H1 (cell line): ENCODE data around the gene FMNL2. TPM values are rescaled to one million over a fixed set of nuclear protein-coding genes. Genes with fewer than 3 reads are reported as not detected.

Experiments used
- CTCF ChIA-PET: fragments of 300-600 bp; sonication (Branson Sonifier 250); formaldehyde crosslinking; loops from one replicate; lab custom pipeline; 2021; ENCODE audit not compliant: partially characterized antibody; lab: Charles Lee
- POLR2A ChIA-PET: fragments of 300-600 bp; sonication (Branson Sonifier 250); formaldehyde crosslinking; loops from one replicate; lab custom pipeline; 2021; ENCODE audit warnings: inconsistent platforms; ENCODE audit not compliant: partially characterized antibody; lab: Charles Lee
- DNase-seq, 2 experiments: peaks; one replicate each; pipeline versions ENCODE4 v3.0.0 to v3.0.0-alpha.2; 2010 to 2022; ENCODE audit warnings: low spot score in 2 of 2, low read depth in 1 of 2, mixed read lengths in 1 of 2
- FAIRE-seq: peaks from 2 replicates; lab custom pipeline; 2011; peaks lifted over from hg19 to GRCh38; lab: Jason Lieb, UNC
- H2AFZ ChIP-seq: 2 replicates; pipeline ENCODE4 v1.8.1; 2012; ENCODE audit warnings: low read length, inconsistent platforms
- H2AK5ac ChIP-seq: 2 replicates; pipeline ENCODE4 v1.6.1; 2013; ENCODE audit warnings: low read depth, low read length
- H2BK120ac ChIP-seq: replicated peaks from 2 replicates; pipeline ENCODE3; 2013; ENCODE audit warnings: low read depth, low read length, inconsistent platforms
- H2BK12ac ChIP-seq: 2 replicates; pipeline ENCODE4 v1.6.1; 2013; ENCODE audit warnings: low read depth, low read length
- H2BK15ac ChIP-seq: 2 replicates; pipeline ENCODE4 v1.6.1; 2013; ENCODE audit warnings: low read length
- H2BK20ac ChIP-seq: 2 replicates; pipeline ENCODE4 v1.6.1; 2013; ENCODE audit warnings: low read length
- H2BK5ac ChIP-seq: 2 replicates; pipeline ENCODE4 v1.6.1; 2013; ENCODE audit warnings: low read depth, low read length
- H3K14ac ChIP-seq: 2 replicates; pipeline ENCODE4 v1.6.1; 2013; ENCODE audit warnings: inconsistent platforms; ENCODE audit not compliant: insufficient read length
- H3K18ac ChIP-seq: 2 replicates; pipeline ENCODE4 v1.6.1; 2013; ENCODE audit warnings: low read length; ENCODE audit errors: extremely low read depth
- H3K23ac ChIP-seq: 2 replicates; pipeline ENCODE4 v1.6.1; 2013; ENCODE audit warnings: inconsistent platforms; ENCODE audit not compliant: insufficient read length
- H3K23me2 ChIP-seq: 2 replicates; pipeline ENCODE4 v1.6.1; 2013; ENCODE audit warnings: low read depth, low read length
- H3K27ac ChIP-seq: 2 replicates; pipeline ENCODE4 v1.6.1; 2011; ENCODE audit warnings: low read depth, low read length, inconsistent platforms
- H3K27me3 ChIP-seq, 4 experiments: replicated peaks in 1 of 4; 1 replicate in 1 of 4; 2 replicates in 3 of 4; pipeline versions ENCODE4 v1.6.1 to v1.8.1; 2011 to 2013; ENCODE audit warnings: low read length in 3 of 4, mild to moderate bottlenecking in 3 of 4, inconsistent platforms in 2 of 4, mixed read lengths in 2 of 4, moderate library complexity in 1 of 4; ENCODE audit not compliant: control insufficient read depth in 3 of 4, insufficient read depth in 3 of 4; ENCODE audit errors: extremely low read depth in 1 of 4
- H3K36me3 ChIP-seq, 4 experiments: 2 replicates each; pipeline versions ENCODE4 v1.6.1 to v1.8.1; 2011 to 2013; ENCODE audit warnings: mild to moderate bottlenecking in 4 of 4, low read length in 3 of 4, moderate library complexity in 2 of 4, control low read depth in 1 of 4, inconsistent platforms in 1 of 4; ENCODE audit not compliant: insufficient read depth in 4 of 4, control insufficient read depth in 2 of 4
- H3K4ac ChIP-seq: replicated peaks from 2 replicates; pipeline ENCODE3; 2013; ENCODE audit warnings: low read length, low read depth, mixed read lengths, inconsistent platforms; ENCODE audit not compliant: insufficient read length
- H3K4me1 ChIP-seq, 4 experiments: replicated peaks in 1 of 4; 1 replicate in 1 of 4; 2 replicates in 3 of 4; pipeline versions ENCODE4 v1.6.1 to v1.8.1; 2011 to 2013; ENCODE audit warnings: low read length in 3 of 4, inconsistent platforms in 2 of 4, mixed read lengths in 1 of 4; ENCODE audit not compliant: insufficient read depth in 4 of 4, control insufficient read depth in 3 of 4
- H3K4me2 ChIP-seq, 2 experiments: 2 replicates each; pipeline versions ENCODE4 v1.6.1 to v1.8.1; 2011 to 2013; ENCODE audit warnings: low read depth in 2 of 2, low read length in 2 of 2, control low read depth in 1 of 2, inconsistent platforms in 1 of 2, mild to moderate bottlenecking in 1 of 2; ENCODE audit not compliant: insufficient read depth in 1 of 2
- H3K4me3 ChIP-seq, 4 experiments: fragments of 200-600, 300-600 bp in 1 of 4; sonication (generic), shearing (Covaris generic), sonication (Bioruptor Twin) in 1 of 4; 2 replicates each; pipeline versions ENCODE4 v1.5.1 to v1.8.1; 2011 to 2016; ENCODE audit warnings: low read length in 4 of 4, low read depth in 3 of 4, control low read depth in 2 of 4, inconsistent platforms in 2 of 4, mild to moderate bottlenecking in 2 of 4, mixed read lengths in 1 of 4, moderate library complexity in 1 of 4; ENCODE audit not compliant: insufficient read depth in 2 of 4; ENCODE audit errors: extremely low read depth in 1 of 4
- H3K56ac ChIP-seq: replicated peaks from 2 replicates; pipeline ENCODE3; 2013; ENCODE audit warnings: low read depth, mild to moderate bottlenecking, mixed read lengths, low read length, inconsistent platforms; ENCODE audit not compliant: insufficient read length
- H3K79me1 ChIP-seq: 2 replicates; pipeline ENCODE4 v1.6.1; 2013; ENCODE audit warnings: low read depth, low read length, control low read depth
- H3K79me2 ChIP-seq, 2 experiments: 2 replicates each; pipeline versions ENCODE4 v1.6.1 to v1.8.1; 2012 to 2013; ENCODE audit warnings: low read length in 2 of 2, mild to moderate bottlenecking in 2 of 2, inconsistent platforms in 1 of 2; ENCODE audit not compliant: insufficient read depth in 2 of 2, control insufficient read depth in 1 of 2
- H3K9ac ChIP-seq, 4 experiments: replicated peaks in 1 of 4; 1 replicate in 1 of 4; 2 replicates in 3 of 4; pipeline versions ENCODE4 v1.6.1 to v1.8.1; 2011 to 2013; ENCODE audit warnings: low read depth in 3 of 4, low read length in 3 of 4, control low read depth in 2 of 4, mild to moderate bottlenecking in 2 of 4, moderate library complexity in 2 of 4, inconsistent platforms in 1 of 4; ENCODE audit errors: extremely low read depth in 1 of 4
- H3K9me3 ChIP-seq, 2 experiments: 2 replicates each; pipeline versions ENCODE4 v1.6.1 to v1.8.1; 2012 to 2013; ENCODE audit warnings: mild to moderate bottlenecking in 2 of 2, moderate library complexity in 2 of 2, control low read depth in 1 of 2, inconsistent platforms in 1 of 2, low read depth in 1 of 2, low read length in 1 of 2, mixed read lengths in 1 of 2; ENCODE audit not compliant: insufficient read depth in 2 of 2
- H4K20me1 ChIP-seq, 2 experiments: replicated peaks in 1 of 2; 2 replicates each; pipeline versions ENCODE3 to v1.8.1; 2011 to 2013; ENCODE audit warnings: inconsistent platforms in 2 of 2, low read length in 2 of 2, mild to moderate bottlenecking in 1 of 2; ENCODE audit not compliant: insufficient read depth in 2 of 2, control insufficient read depth in 1 of 2
- H4K5ac ChIP-seq: 2 replicates; pipeline ENCODE4 v1.6.1; 2013; ENCODE audit warnings: low read length, low read depth, mixed read lengths, inconsistent platforms; ENCODE audit not compliant: insufficient read length
- H4K8ac ChIP-seq: 2 replicates; pipeline ENCODE4 v1.8.0; 2013; ENCODE audit warnings: mild to moderate bottlenecking, moderate library complexity, low read length, inconsistent platforms; ENCODE audit not compliant: insufficient read depth; ENCODE audit errors: extremely low read depth
- H4K91ac ChIP-seq: replicated peaks from 2 replicates; pipeline ENCODE3; 2013; ENCODE audit warnings: low read length, mixed read lengths, inconsistent platforms; ENCODE audit not compliant: insufficient read length
- EGR1 ChIP-seq: IDR thresholded peaks from 2 replicates; pipeline ENCODE4 v1.6.1; 2011; ENCODE audit warnings: low read depth, low read length, borderline replicate concordance
- WGBS, 2 experiments: shearing (Covaris generic) in 1 of 2; methylation state at CpG; one replicate each; pipeline versions ENCODE4 v1.1.6 to v1.1.7; 2013 to 2015; ENCODE audit warnings: low lambda C conversion rate in 2 of 2, mixed read lengths in 2 of 2, inconsistent platforms in 1 of 2, low coverage in 1 of 2, missing lambda C conversion rate in 1 of 2; ENCODE audit not compliant: insufficient replicate concordance in 2 of 2, insufficient coverage in 1 of 2, insufficient read length in 1 of 2; ENCODE audit errors: extremely low coverage in 1 of 2, missing lambda C conversion rate in 1 of 2; 5-methylcytosine and 5-hydroxymethylcytosine counted together
- polyA plus RNA-seq, 7 experiments: library from polyadenylated mRNA; depleted of rRNA in 3 of 7; stranded (reverse) in 5 of 7; unstranded in 2 of 7; fragments of >200 nt in 5 of 7; fragments of 200-250 nt in 2 of 7; gene quantifications; 1 replicate in 5 of 7; 2 replicates in 1 of 7; 4 replicates in 1 of 7; pipeline versions ENCODE4 v1.2.1 to v1.2.3, GENCODE V29; 2011 to 2013; ENCODE audit warnings: missing spikeins in 2 of 7, mixed read lengths in 2 of 7
- total RNA-seq: library from RNA; stranded (reverse); fragmentation: NEBNext Ultra II Directional; extraction: Animal tissue kit (Norgen Biotek cat#: 25700); gene quantifications from 2 replicates; pipeline ENCODE4 v1.2.1, GENCODE V29; 2021
- TF ChIP-seq, protein P1 (sequence below): IDR thresholded peaks from 2 replicates; pipeline ENCODE4 v1.6.1; 2011; ENCODE audit warnings: low read depth, mild to moderate bottlenecking, low read length; ENCODE audit not compliant: insufficient read depth

The FMNL2 gene
- total and polyA plus RNA-seq, 2 of the 8 experiments (the other 6 are each of a cell fraction or from before 2014, with no cell fraction given): 15.5 to 45.1 TPM

DNA sequence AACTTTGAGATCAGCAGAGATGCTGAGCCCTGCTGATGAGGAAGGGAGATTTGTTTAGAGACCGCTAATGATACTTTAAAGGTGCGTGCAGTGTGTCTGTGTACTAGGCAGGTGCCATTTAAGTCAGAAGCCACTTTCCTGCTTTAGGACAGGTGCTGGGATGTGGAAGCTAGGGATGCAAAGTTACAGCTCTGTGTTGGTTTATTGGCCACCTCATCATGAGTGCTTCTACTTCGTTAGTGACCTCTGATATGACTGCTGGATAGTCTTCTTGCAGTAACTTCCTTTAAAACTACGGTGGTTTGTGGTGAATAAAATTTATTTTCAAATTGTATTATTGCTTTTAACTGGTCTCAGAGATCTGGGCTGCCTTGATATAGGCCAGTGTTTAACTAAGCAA is 44.1 kb downstream of the FMNL2 start:
- Histone ChIP-seq H2BK12ac (no peak overlapping the region), H3K27me3 (no peaks in the 10 kb centered on the region), H3K27ac (no peak overlapping the region), H3K23ac (no peak overlapping the region), H3K4me1 (peaks cover 0 to 4% (median 0%) of the 10 kb centered on the region in 4 experiments; a peak in 1 of 7 replicates), H4K5ac (no peak overlapping the region), H3K79me2 (peaks cover 5 to 93% of the 10 kb centered on the region in 2 experiments; a peak in 3 of 4 replicates), H3K4me3 (no peak overlapping the region), H3K4ac (no peak overlapping the region), H3K14ac (no peak overlapping the region), H4K8ac (no peak overlapping the region), H3K79me1 (peaks cover 11% of the 10 kb centered on the region), H3K9me3 (no peaks in the 10 kb centered on the region), H3K56ac (no peak overlapping the region), H2AFZ (no peak overlapping the region), H4K20me1 (peaks cover 12 to 17% of the 10 kb centered on the region in 2 experiments), H4K91ac (no peak overlapping the region), H3K36me3 (no peaks in the 10 kb centered on the region), H2BK15ac (no peak overlapping the region), H3K23me2 (no peaks in the 10 kb centered on the region), H2BK120ac (no peak overlapping the region), H2BK5ac (no peak overlapping the region), H2BK20ac (no peak overlapping the region), H3K9ac (no peak overlapping the region), H3K4me2 (no peak overlapping the region), H3K18ac (no peak overlapping the region), H2AK5ac (no peak overlapping the region)
- POLR2A ChIA-PET: interaction anchor here (1.1 to 1.2 kb wide), 2 partner anchors 9 to 42 kb away, joined by 3 read pairs; no protein-coding TSS in a partner anchor
- DNase-seq (no peak), FAIRE-seq (no peak)
- 80% methylated on average over 4 of the region's 4 CpGs; no CpG with 5 or more reads in 1 of the 2 experiments for WGBS, 2 experiments
- CTCF ChIA-PET: interaction anchor here (0.9 kb wide), 1 partner anchor 190 kb away, joined by 3 read pairs; no protein-coding TSS in a partner anchor
- TF ChIP-seq EGR1: no peak
- TF ChIP-seq, protein P1, sequence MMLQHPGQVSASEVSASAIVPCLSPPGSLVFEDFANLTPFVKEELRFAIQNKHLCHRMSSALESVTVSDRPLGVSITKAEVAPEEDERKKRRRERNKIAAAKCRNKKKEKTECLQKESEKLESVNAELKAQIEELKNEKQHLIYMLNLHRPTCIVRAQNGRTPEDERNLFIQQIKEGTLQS: no peak
